ENCODE data around the gene ATG2B.

Gene ATG2B

DNA sequence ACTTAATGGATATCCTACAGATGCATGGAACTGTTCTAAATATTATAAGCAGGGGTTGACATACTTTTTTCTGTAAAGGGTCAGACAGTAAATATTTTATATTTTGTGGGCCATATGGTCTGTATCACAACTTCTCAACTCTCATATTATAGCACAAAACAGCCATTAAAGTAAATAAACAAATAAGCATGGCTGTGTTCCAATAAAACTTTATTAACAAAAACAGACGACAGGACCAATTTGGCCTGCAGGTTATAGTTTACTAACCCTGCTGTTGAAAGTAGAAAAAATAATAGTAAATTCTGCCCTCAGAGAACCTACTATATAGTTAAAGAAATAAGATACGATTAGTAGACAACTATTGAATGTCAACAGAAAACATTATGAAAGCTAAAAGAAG lies 17.5 kb downstream of the ATG2B start:
- H3K9me3 Mint-ChIP-seq: no peaks in the 10 kb centered on the region
- H3K36me3 Mint-ChIP-seq (ENCODE audit: low read depth): no peaks in the 10 kb centered on the region
- no peaks in the 10 kb centered on the region for H3K27me3 Mint-ChIP-seq (ENCODE audit: low read depth)
- H3K4me3 Mint-ChIP-seq: no peak overlapping the region
- no peak overlapping the region for H3K27ac Mint-ChIP-seq
- TF ChIP-seq, protein P1, sequence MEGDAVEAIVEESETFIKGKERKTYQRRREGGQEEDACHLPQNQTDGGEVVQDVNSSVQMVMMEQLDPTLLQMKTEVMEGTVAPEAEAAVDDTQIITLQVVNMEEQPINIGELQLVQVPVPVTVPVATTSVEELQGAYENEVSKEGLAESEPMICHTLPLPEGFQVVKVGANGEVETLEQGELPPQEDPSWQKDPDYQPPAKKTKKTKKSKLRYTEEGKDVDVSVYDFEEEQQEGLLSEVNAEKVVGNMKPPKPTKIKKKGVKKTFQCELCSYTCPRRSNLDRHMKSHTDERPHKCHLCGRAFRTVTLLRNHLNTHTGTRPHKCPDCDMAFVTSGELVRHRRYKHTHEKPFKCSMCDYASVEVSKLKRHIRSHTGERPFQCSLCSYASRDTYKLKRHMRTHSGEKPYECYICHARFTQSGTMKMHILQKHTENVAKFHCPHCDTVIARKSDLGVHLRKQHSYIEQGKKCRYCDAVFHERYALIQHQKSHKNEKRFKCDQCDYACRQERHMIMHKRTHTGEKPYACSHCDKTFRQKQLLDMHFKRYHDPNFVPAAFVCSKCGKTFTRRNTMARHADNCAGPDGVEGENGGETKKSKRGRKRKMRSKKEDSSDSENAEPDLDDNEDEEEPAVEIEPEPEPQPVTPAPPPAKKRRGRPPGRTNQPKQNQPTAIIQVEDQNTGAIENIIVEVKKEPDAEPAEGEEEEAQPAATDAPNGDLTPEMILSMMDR (IDR thresholded peaks at IDR 0.05; ENCODE audit: unreplicated experiment in 3 of 3): no peak
- H3K4me1 Mint-ChIP-seq: no peaks in the 10 kb centered on the region

DNA sequence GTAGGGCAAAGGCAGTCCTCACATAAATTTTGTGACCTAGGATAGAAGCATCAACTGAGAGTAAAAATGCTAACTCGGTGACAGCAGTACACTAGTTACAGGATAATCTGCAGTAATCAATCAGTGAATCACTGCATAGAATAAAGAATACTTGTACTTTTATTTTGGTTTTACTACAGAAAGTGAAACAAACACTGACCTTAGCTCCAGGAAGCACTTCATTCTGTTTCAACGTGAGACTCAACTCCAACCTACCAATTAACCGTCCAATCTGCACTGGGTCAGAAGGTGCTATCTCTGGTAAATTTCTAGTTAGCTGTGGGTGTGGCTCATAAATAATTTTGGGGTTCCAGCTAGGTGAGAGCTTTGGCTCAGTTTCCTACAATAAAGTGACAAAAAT lies 21.8 kb downstream of the ATG2B start:
- H3K4me1 Mint-ChIP-seq: no peaks in the 10 kb centered on the region
- no peak overlapping the region for H3K27ac Mint-ChIP-seq
- no peaks in the 10 kb centered on the region for H3K27me3 Mint-ChIP-seq (ENCODE audit: low read depth)
- H3K36me3 Mint-ChIP-seq (ENCODE audit: low read depth): peaks cover 37% of the 10 kb centered on the region
- no peak overlapping the region for H3K4me3 Mint-ChIP-seq
- TF ChIP-seq, protein P1 (IDR thresholded peaks at IDR 0.05; ENCODE audit: unreplicated experiment in 3 of 3): no peak
- no peaks in the 10 kb centered on the region for H3K9me3 Mint-ChIP-seq

DNA sequence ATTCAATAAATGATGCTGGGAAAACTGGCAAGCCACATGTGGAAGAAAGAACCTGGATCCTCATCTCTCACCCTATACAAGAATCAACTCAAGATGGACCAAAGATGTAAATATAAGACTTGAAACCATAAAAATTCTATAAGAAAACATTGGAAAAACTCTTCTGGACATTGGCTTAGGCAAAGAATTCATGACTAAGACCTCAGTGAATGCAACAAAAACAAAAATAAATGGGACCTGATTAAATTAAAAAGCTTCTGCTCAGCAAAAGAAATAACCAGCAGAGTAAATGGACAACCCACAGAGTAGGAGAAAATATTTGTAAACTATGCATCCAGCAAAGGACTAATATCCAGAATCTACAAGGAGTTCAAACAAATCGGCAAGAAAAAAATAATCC lies 24.6 kb downstream of the ATG2B start:
- H3K4me1 Mint-ChIP-seq: no peaks in the 10 kb centered on the region
- H3K36me3 Mint-ChIP-seq (ENCODE audit: low read depth): peaks cover 57% of the 10 kb centered on the region
- TF ChIP-seq, protein P1 (IDR thresholded peaks at IDR 0.05; ENCODE audit: unreplicated experiment in 3 of 3): no peak
- no peak overlapping the region for H3K4me3 Mint-ChIP-seq
- no peak overlapping the region for H3K27ac Mint-ChIP-seq
- H3K27me3 Mint-ChIP-seq (ENCODE audit: low read depth): no peaks in the 10 kb centered on the region
- H3K9me3 Mint-ChIP-seq: no peaks in the 10 kb centered on the region

DNA sequence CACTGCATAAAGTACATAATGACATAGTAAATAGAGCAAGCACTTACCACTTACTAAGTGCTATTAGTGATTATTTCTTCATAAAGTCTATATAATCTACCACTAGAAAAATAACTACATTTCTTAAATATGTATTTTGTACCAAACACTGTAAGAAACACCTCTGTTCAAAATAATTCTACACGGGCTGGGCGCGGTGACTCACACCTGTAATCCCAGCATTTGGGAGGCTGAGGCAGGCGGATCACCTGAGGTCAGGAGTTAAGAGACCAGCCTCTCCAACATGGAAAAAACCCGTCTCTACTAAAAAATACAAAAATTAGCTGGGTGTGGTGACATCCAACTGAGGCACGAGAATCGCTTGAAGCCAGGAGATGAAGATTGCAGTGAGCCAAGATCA lies 38.9 kb downstream of the ATG2B start:
- no peaks in the 10 kb centered on the region for H3K9me3 Mint-ChIP-seq
- no peak overlapping the region for H3K27ac Mint-ChIP-seq
- peaks cover 46% of the 10 kb centered on the region for H3K36me3 Mint-ChIP-seq (ENCODE audit: low read depth)
- H3K27me3 Mint-ChIP-seq (ENCODE audit: low read depth): no peaks in the 10 kb centered on the region
- no peaks in the 10 kb centered on the region for H3K4me1 Mint-ChIP-seq
- H3K4me3 Mint-ChIP-seq: no peak overlapping the region
- TF ChIP-seq, protein P1 (IDR thresholded peaks at IDR 0.05; ENCODE audit: unreplicated experiment in 3 of 3): no peak

DNA sequence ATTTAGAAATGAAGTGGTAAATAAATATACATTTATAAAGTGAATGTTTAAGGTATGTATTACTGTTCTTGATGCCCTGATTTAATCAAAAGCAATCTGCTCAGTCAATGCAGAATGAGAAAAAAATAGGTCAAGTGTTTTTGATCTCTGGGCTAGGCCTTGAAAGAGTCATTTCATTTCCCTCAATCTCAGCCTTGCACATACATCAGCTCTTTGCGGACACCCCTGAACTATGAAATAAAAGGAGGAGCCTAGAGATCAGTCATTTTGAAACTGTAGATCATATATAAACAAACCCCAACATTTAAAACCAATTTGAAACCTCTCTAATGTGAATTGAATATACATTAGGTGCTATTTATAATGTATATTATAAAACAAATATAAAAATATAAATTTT lies 42.5 kb downstream of the ATG2B start:
- Mint-ChIP-seq H3K4me3 (no peak overlapping the region), H3K4me1 (no peaks in the 10 kb centered on the region)

DNA sequence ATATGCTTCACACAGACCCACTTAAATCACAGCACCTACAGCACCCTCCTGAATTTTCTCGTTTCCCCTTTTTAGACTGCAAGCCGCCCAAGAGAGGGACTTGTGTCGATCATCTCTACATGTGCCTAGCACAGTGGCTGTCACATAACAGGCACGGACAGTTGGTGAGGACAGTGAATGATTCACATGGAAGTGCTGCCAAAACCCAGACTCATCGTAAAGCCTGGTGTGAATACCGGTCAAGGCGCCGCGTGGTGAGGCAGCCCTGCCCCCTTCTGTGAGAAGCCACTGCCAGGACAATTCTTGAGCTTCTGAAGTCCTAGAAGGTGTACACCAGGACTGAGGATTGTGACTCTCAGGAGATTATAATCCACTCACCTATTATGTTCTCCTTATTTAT lies 44.3 kb downstream of the ATG2B start:
- Mint-ChIP-seq H3K27ac (no peak overlapping the region), H3K9me3 (no peaks in the 10 kb centered on the region), H3K4me3 (no peak overlapping the region), H3K27me3 (ENCODE audit: low read depth) (no peaks in the 10 kb centered on the region), H3K4me1 (no peaks in the 10 kb centered on the region), H3K36me3 (ENCODE audit: low read depth) (peaks cover 58% of the 10 kb centered on the region)
- TF ChIP-seq, protein P1 (IDR thresholded peaks at IDR 0.05; ENCODE audit: unreplicated experiment in 3 of 3): no peak

More for the DNA sequence above, 42.5 kb downstream of the ATG2B start:
- Mint-ChIP-seq H3K27me3 (ENCODE audit: low read depth) (no peaks in the 10 kb centered on the region), H3K36me3 (ENCODE audit: low read depth) (peaks cover 59% of the 10 kb centered on the region), H3K9me3 (no peaks in the 10 kb centered on the region), H3K27ac (no peak overlapping the region)
- TF ChIP-seq, protein P1 (IDR thresholded peaks at IDR 0.05; ENCODE audit: unreplicated experiment in 3 of 3): no peak

All from nephron (organoid).